Adrenal gland (tissue), 5 donors: ENCODE data around the gene DPEP1.

ENCODE experiments used
- CTCF ChIP-seq, 6 experiments: fragments of 450-650 bp in 4 of 6; fragments of 200-600 bp in 2 of 6; sonication (generic) in 1 of 6; IDR thresholded peaks; 1 replicate in 5 of 6; 2 replicates in 1 of 6; pipeline versions ENCODE4 v1.5.1 to v1.8.0; 2016 to 2021; ENCODE audit warnings: antibody characterized with exemption in 6 of 6, mild to moderate bottlenecking in 2 of 6, moderate library complexity in 1 of 6
- POLR2A ChIP-seq, 2 donors: fragments of 450-650 bp; IDR thresholded peaks; one replicate each; pipeline ENCODE4 v1.6.1; 2017; ENCODE audit warnings: antibody characterized with exemption in 2 of 2, mild to moderate bottlenecking in 2 of 2, moderate library complexity in 1 of 2
- donor health status: DM: no; HTN: no; CAD: no.

GRCh38 chr16:89596061-89596689, 17.3 kb upstream of the DPEP1 start:
- TF ChIP-seq CTCF (IDR thresholded peaks at IDR 0.05) (no peak), POLR2A (IDR thresholded peaks at IDR 0.05) (no peak)
